H1 (cell line): Measurements from ENCODE around the gene CISH.

Source experiments
- CBX5 ChIP-seq: fragments of 300-800, 300-1000 bp; sonication (generic); IDR thresholded peaks from 2 replicates; pipeline ENCODE4 v1.7.1; 2016; ENCODE audit warnings: antibody characterized with exemption, low read length, low read depth
- CHD7 ChIP-seq: fragments of 300-600 bp; sonication (generic); IDR thresholded peaks from 2 replicates; pipeline ENCODE4 v1.7.1; 2012; ENCODE audit warnings: low read length, moderate library complexity, mild to moderate bottlenecking, inconsistent platforms; ENCODE audit not compliant: insufficient replicate concordance
- EZH2 ChIP-seq: fragments of 200-600 bp; sonication (generic); IDR thresholded peaks from 2 replicates; pipeline ENCODE4 v1.7.1; 2012; ENCODE audit warnings: low read depth, mild to moderate bottlenecking, moderate library complexity, low read length, inconsistent platforms; ENCODE audit not compliant: severe bottlenecking
- JUN ChIP-seq: IDR thresholded peaks from 2 replicates; pipeline ENCODE4 v1.6.1; 2011; ENCODE audit warnings: low read depth, mild to moderate bottlenecking, improper control_type of control experiment, low read length
- JUND ChIP-seq: IDR thresholded peaks from 2 replicates; pipeline ENCODE4 v1.6.1; 2011; ENCODE audit warnings: mild to moderate bottlenecking, improper control_type of control experiment, low read length
- POLR2A ChIP-seq, 2 experiments: IDR thresholded peaks; 1 replicate in 1 of 2; 2 replicates in 1 of 2; pipeline ENCODE4 v1.6.1; 2011; ENCODE audit warnings: low read depth in 2 of 2, low read length in 2 of 2, mild to moderate bottlenecking in 2 of 2; ENCODE audit errors: control extremely low read depth in 1 of 2
- POLR2AphosphoS5 ChIP-seq: IDR thresholded peaks from 2 replicates; pipeline ENCODE4 v1.6.1; 2011; ENCODE audit warnings: low read depth, low read length
- RAD21 ChIP-seq, 2 experiments: IDR thresholded peaks in 1 of 2; conservative IDR thresholded peaks in 1 of 2; 2 replicates each; pipeline ENCODE4 v1.6.1; 2011; ENCODE audit warnings: low read depth in 2 of 2, low read length in 2 of 2, improper control_type of control experiment in 1 of 2, inconsistent platforms in 1 of 2, mild to moderate bottlenecking in 1 of 2, moderate library complexity in 1 of 2
- RFX5 ChIP-seq: IDR thresholded peaks from 2 replicates; pipeline ENCODE4 v1.6.1; 2011; ENCODE audit warnings: low read depth, low read length, improper control_type of control experiment, borderline replicate concordance
- SAP30 ChIP-seq: fragments of 300-600 bp; sonication (generic); IDR thresholded peaks from 2 replicates; pipeline ENCODE4 v1.7.1; 2012; ENCODE audit warnings: low read length, moderate library complexity, mild to moderate bottlenecking, inconsistent platforms; ENCODE audit not compliant: insufficient read depth, insufficient replicate concordance
- SIN3A ChIP-seq, 2 experiments: IDR thresholded peaks in 1 of 2; conservative IDR thresholded peaks in 1 of 2; 2 replicates each; pipeline ENCODE4 v1.6.1; 2011 to 2012; ENCODE audit warnings: low read length in 2 of 2, improper control_type of control experiment in 1 of 2, low read depth in 1 of 2, mild to moderate bottlenecking in 1 of 2
- TF ChIP-seq, protein P1 (sequence below), 3 experiments: IDR thresholded peaks; 1 replicate in 2 of 3; 2 replicates in 1 of 3; pipeline versions ENCODE4 v1.5.1 to v1.6.1; 2011; ENCODE audit warnings: low read length in 3 of 3, mild to moderate bottlenecking in 3 of 3, inconsistent platforms in 2 of 3, low read depth in 1 of 3, moderate library complexity in 1 of 3; ENCODE audit not compliant: insufficient read depth in 1 of 3; ENCODE audit errors: control extremely low read depth in 1 of 3

- TF ChIP-seq SAP30, result no peak
- TF ChIP-seq CHD7, result no peak
- TF ChIP-seq, protein P1, sequence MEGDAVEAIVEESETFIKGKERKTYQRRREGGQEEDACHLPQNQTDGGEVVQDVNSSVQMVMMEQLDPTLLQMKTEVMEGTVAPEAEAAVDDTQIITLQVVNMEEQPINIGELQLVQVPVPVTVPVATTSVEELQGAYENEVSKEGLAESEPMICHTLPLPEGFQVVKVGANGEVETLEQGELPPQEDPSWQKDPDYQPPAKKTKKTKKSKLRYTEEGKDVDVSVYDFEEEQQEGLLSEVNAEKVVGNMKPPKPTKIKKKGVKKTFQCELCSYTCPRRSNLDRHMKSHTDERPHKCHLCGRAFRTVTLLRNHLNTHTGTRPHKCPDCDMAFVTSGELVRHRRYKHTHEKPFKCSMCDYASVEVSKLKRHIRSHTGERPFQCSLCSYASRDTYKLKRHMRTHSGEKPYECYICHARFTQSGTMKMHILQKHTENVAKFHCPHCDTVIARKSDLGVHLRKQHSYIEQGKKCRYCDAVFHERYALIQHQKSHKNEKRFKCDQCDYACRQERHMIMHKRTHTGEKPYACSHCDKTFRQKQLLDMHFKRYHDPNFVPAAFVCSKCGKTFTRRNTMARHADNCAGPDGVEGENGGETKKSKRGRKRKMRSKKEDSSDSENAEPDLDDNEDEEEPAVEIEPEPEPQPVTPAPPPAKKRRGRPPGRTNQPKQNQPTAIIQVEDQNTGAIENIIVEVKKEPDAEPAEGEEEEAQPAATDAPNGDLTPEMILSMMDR (IDR thresholded peaks at IDR 0.05; ENCODE audit: control extremely low read depth in 1 of 3, insufficient read depth in 1 of 3, low read depth in 1 of 3, low read length in 3 of 3), result no peak
- no peak for TF ChIP-seq CBX5
- no peak for TF ChIP-seq RAD21 (IDR thresholded peaks at IDR 0.05 in 1 of 2, conservative IDR thresholded peaks at IDR 0.05 in 1 of 2; ENCODE audit: low read depth in 2 of 2, low read length in 2 of 2)
- no peak for TF ChIP-seq POLR2A (IDR thresholded peaks at IDR 0.05; ENCODE audit: control extremely low read depth in 1 of 2, low read depth in 2 of 2, low read length in 2 of 2)
- no peak for TF ChIP-seq POLR2AphosphoS5
- no peak for TF ChIP-seq EZH2
- no peak for TF ChIP-seq SIN3A (conservative IDR thresholded peaks at IDR 0.05 in 1 of 2, IDR thresholded peaks at IDR 0.05 in 1 of 2; ENCODE audit: low read depth in 1 of 2, low read length in 2 of 2)
- TF ChIP-seq JUN, result no peak
- no peak for TF ChIP-seq JUND
- TF ChIP-seq RFX5, result no peak
Measured at GRCh38 chr3:50623840-50624474, 12.4 kb upstream of the CISH start.
